ENCODE data around the gene TRMT10A. TPM values are rescaled to one million over a fixed set of nuclear protein-coding genes. Genes with fewer than 3 reads are reported as not detected.

Gene TRMT10A
- total and polyA plus RNA-seq, 2 of the 13 experiments (the other 11 are each of a cell fraction or from before 2014, with no cell fraction given): 3.9 to 12.6 TPM

GRCh38 chr4:99610605-99611175, 46.9 kb upstream of the TRMT10A start:
- Histone ChIP-seq H3K4me1 (ENCODE audit: insufficient read depth, low read length) (no peaks in the 10 kb centered on the region), H3K9ac (ENCODE audit: insufficient read depth, low read depth, low read length) (no peak overlapping the region), H4K20me1 (ENCODE audit: insufficient read depth, low read length) (no peaks in the 10 kb centered on the region), H3K4me2 (ENCODE audit: low read depth, low read length) (no peak overlapping the region), H3K27me3 (ENCODE audit: control insufficient read depth in 1 of 2, insufficient read depth in 2 of 2, low read length in 2 of 2) (no peaks in the 10 kb centered on the region), H3K27ac (ENCODE audit: extremely low read length, insufficient read depth, low read length) (no peak overlapping the region), H3K36me3 (replicated peaks in 1 of 2; ENCODE audit: control insufficient read depth in 1 of 2, insufficient read depth in 2 of 2, low read length in 2 of 2) (peaks cover 16 to 68% of the 10 kb centered on the region in 2 experiments), H3K9me3 (ENCODE audit: low read length) (no peaks in the 10 kb centered on the region), H3K4me3 (replicated peaks in 1 of 3; ENCODE audit: insufficient read depth in 1 of 3, low read depth in 2 of 3, low read length in 3 of 3) (no peak overlapping the region), H3K79me2 (ENCODE audit: insufficient read depth, low read length) (no peaks in the 10 kb centered on the region), H2AFZ (ENCODE audit: low read length) (no peak overlapping the region)
- intact Hi-C loops (cut with micrococcal nuclease; ENCODE audit: unreplicated experiment) (no loop called here), in situ Hi-C loops (cut with HindIII; ENCODE audit: extremely low pct_ligation_motif_present, low pct_unique_long_range_greater_than_20kb) (no loop called here)
- FAIRE-seq (no peak), ATAC-seq (no peak), DNase-seq (ENCODE audit: low spot score) (no peak)
- POLR2A ChIA-PET: no interaction called here
- CTCF ChIA-PET (ENCODE audit: low intra/inter-chr PET ratio, low total read pairs): no interaction called here
- no peak for TF ChIP-seq ISX (CRISPR knock-in tag; conservative IDR thresholded peaks at IDR 0.05)
- TF ChIP-seq CEBPB (IDR thresholded peaks at IDR 0.05; ENCODE audit: borderline replicate concordance, low read depth, low read length): 0 out of 2 replicates have a peak, but pooled peaks have one; percentile 41
- WGBS (ENCODE audit: low lambda C conversion rate): 100% methylated on average over 5 of the region's 5 CpGs
- BruUV-seq (replicated peaks): no TSS peak

- H3K9me3 ChIP-seq (ENCODE audit: low read length): no peaks in the 10 kb centered on the region
- WGBS (ENCODE audit: low lambda C conversion rate): 99% methylated on average over 5 of the region's 5 CpGs
- no peak overlapping the region for H3K4me2 ChIP-seq (ENCODE audit: low read depth, low read length)
- no peak overlapping the region for H2AFZ ChIP-seq (ENCODE audit: low read length)
- no peak overlapping the region for H3K4me3 ChIP-seq (replicated peaks in 1 of 3; ENCODE audit: insufficient read depth in 1 of 3, low read depth in 2 of 3, low read length in 3 of 3)
- H3K9ac ChIP-seq (ENCODE audit: insufficient read depth, low read depth, low read length): no peak overlapping the region
- H3K27me3 ChIP-seq (ENCODE audit: control insufficient read depth in 1 of 2, insufficient read depth in 2 of 2, low read length in 2 of 2): no peaks in the 10 kb centered on the region
- H3K27ac ChIP-seq (ENCODE audit: extremely low read length, insufficient read depth, low read length): no peak overlapping the region
- in situ Hi-C loops (cut with HindIII; ENCODE audit: extremely low pct_ligation_motif_present, low pct_unique_long_range_greater_than_20kb): no loop called here
- no peaks in the 10 kb centered on the region for H4K20me1 ChIP-seq (ENCODE audit: insufficient read depth, low read length)
- H3K4me1 ChIP-seq (ENCODE audit: insufficient read depth, low read length): no peaks in the 10 kb centered on the region
- no peak for TF ChIP-seq WIZ (CRISPR knock-in tag; IDR thresholded peaks at IDR 0.05)
- no peak for TF ChIP-seq NR2C2 (CRISPR knock-in tag; IDR thresholded peaks at IDR 0.05; ENCODE audit: borderline replicate concordance)
- TF ChIP-seq ZNF383 (CRISPR knock-in tag; IDR thresholded peaks at IDR 0.05; ENCODE audit: borderline replicate concordance): no peak
- no peak for TF ChIP-seq ZMAT3 (CRISPR knock-in tag; conservative IDR thresholded peaks at IDR 0.05)
- TF ChIP-seq TFE3 (CRISPR knock-in tag; IDR thresholded peaks at IDR 0.05): no peak
- TF ChIP-seq HDAC2 (CRISPR knock-in tag; IDR thresholded peaks at IDR 0.05): no peak
- TF ChIP-seq SMYD3 (CRISPR knock-in tag; IDR thresholded peaks at IDR 0.05): no peak
- TF ChIP-seq ZNF17 (CRISPR knock-in tag; IDR thresholded peaks at IDR 0.05): no peak
- no peak for TF ChIP-seq ZNF784 (CRISPR knock-in tag; IDR thresholded peaks at IDR 0.05; ENCODE audit: borderline replicate concordance)
- no peak for TF ChIP-seq ZNF547 (CRISPR knock-in tag; IDR thresholded peaks at IDR 0.05)
- TF ChIP-seq THAP8 (CRISPR knock-in tag; IDR thresholded peaks at IDR 0.05; ENCODE audit: borderline replicate concordance): no peak
- TF ChIP-seq MIXL1 (CRISPR knock-in tag; IDR thresholded peaks at IDR 0.05): no peak
- TF ChIP-seq ZNF629 (CRISPR knock-in tag; conservative IDR thresholded peaks at IDR 0.05): no peak
- TF ChIP-seq SNAPC2 (CRISPR knock-in tag; IDR thresholded peaks at IDR 0.05): no peak
- no peaks in the 10 kb centered on the region for H3K79me2 ChIP-seq (ENCODE audit: insufficient read depth, low read length)
- ATAC-seq (no peak), FAIRE-seq (no peak), DNase-seq (ENCODE audit: low spot score) (no peak)
- ChIA-PET CTCF (ENCODE audit: low intra/inter-chr PET ratio, low total read pairs) (no interaction called here), POLR2A (no interaction called here)
- intact Hi-C loops (cut with micrococcal nuclease; ENCODE audit: unreplicated experiment): no loop called here
- peaks cover 16 to 83% of the 10 kb centered on the region in 2 experiments for H3K36me3 ChIP-seq (replicated peaks in 1 of 2; ENCODE audit: control insufficient read depth in 1 of 2, insufficient read depth in 2 of 2, low read length in 2 of 2)
- BruUV-seq (replicated peaks): no TSS peak
These were observed 44.6 kb upstream of the TRMT10A start for GRCh38 chr4:99608417-99608816.

Measured in HepG2 (cell line).